ENCODE measurements around the gene ANKFY1. TPM values are rescaled to one million over a fixed set of nuclear protein-coding genes. Genes with fewer than 3 reads are reported as not detected.

ANKFY1 gene
- total RNA-seq, 2 donors from 2014 or later, result 31.7 to 48.3 TPM

DNA sequence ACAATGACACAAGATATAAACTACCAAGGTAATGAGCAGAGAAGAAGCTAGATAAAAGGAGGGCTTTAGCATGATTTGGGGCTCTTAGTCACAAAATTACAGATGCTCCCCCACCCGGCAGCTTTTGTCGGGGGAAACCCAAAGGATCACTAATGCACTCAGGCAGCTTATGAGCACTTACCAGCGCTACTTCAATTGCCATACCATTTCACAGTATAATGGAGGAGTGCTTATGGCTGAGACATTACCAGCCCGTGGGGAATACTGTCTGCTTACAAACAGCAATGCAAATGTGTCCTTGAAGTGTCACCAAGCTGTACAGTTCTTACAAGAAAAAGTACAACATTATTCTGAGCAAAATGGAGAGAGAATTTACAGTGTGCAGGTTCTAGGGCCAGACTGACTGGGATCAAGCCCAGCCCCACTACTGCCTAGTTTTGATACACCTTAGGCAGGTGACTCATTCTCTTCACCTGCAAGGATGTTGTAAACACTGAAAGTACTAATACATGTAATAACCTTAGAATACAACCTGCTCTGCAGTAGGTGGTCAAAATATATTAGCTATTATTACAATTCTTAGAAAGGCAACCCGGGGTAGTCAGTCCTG is 16.3 kb downstream of the ANKFY1 start:
- H3K4me3 Mint-ChIP-seq, result no peak overlapping the region
- ATAC-seq (replicated peaks), result no peak
- no peaks in the 10 kb centered on the region for H3K27me3 Mint-ChIP-seq
- no peaks in the 10 kb centered on the region for H3K9me3 Mint-ChIP-seq
- peaks cover 32% of the 10 kb centered on the region for H3K4me1 Mint-ChIP-seq
- H3K27ac Mint-ChIP-seq, result no peak overlapping the region
- H3K36me3 Mint-ChIP-seq (ENCODE audit: low read depth), result peaks cover 33% of the 10 kb centered on the region

DNA sequence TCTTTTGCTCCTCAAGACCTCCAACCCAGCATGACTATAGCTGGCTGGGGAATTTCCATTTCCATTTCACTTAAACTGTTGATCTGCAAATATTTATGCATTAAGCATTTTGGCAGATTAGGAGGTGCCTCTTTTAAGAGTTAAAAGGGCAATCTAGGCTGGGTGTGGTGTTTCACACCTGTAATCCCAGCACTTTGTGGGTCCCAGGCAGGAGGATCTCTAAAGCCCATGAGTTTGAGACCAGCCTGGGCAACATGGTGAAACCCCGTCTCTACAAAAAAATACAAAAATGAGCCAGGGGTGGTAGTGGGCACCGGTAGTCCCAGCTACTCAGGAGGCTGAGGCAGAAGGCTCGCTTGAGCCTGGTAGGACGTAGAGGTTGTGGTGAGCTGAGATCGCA is 17.1 kb downstream of the ANKFY1 start:
- no peak overlapping the region for H3K4me3 Mint-ChIP-seq
- H3K27me3 Mint-ChIP-seq, result no peaks in the 10 kb centered on the region
- ATAC-seq (replicated peaks), result no peak
- no peaks in the 10 kb centered on the region for H3K9me3 Mint-ChIP-seq
- H3K4me1 Mint-ChIP-seq, result peaks cover 32% of the 10 kb centered on the region
- no peak overlapping the region for H3K27ac Mint-ChIP-seq
- H3K36me3 Mint-ChIP-seq (ENCODE audit: low read depth), result peaks cover 40% of the 10 kb centered on the region

DNA sequence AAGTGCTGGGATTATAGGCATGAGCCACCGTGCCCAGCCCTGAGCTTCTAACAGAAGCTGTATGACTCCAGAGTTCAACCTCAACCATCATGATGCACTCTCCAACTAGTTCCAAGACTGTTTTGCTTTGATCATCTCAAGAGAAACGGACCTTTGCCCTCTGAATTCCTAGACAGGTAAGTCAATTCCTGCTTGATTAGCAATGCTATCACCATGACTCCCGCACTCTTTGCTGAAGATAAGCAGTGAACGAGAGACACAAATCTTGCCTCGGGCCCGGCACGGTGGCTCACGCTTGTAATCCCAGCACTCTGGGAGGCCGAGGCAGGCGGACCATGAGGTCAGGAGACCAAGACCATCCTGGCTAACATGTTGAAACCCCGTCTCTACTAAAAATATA is 22.2 kb downstream of the ANKFY1 start:
- Mint-ChIP-seq H3K4me1 (peaks cover 10% of the 10 kb centered on the region), H3K9me3 (no peaks in the 10 kb centered on the region)

DNA sequence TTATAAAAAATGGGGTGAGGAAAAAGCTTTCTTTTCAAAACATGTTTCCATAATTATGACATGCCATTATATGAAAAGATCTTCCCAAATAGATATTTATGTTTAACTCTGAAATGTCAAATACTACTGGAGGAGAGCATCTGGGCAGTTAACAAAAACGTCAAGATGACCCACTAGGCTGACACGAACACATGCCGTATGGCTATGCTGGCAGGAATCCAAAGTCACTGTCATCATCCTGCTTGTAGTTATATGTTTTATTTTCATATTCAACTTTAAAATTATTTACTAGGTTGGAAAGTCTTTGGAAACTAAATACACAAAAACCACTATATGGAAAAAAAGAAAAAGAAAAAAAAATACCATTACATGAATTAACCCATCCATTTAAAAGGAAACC is 27.3 kb downstream of the ANKFY1 start:
- ATAC-seq (replicated peaks), result no peak
- Mint-ChIP-seq H3K4me3 (no peak overlapping the region), H3K4me1 (no peaks in the 10 kb centered on the region), H3K36me3 (ENCODE audit: low read depth) (peaks cover 92% of the 10 kb centered on the region), H3K27ac (no peak overlapping the region), H3K9me3 (no peaks in the 10 kb centered on the region), H3K27me3 (no peaks in the 10 kb centered on the region)

More for the DNA sequence above, 22.2 kb downstream of the ANKFY1 start:
- Mint-ChIP-seq H3K4me3 (no peak overlapping the region), H3K27me3 (no peaks in the 10 kb centered on the region), H3K36me3 (ENCODE audit: low read depth) (peaks cover 63% of the 10 kb centered on the region), H3K27ac (no peak overlapping the region)
- ATAC-seq (replicated peaks), result no peak

DNA sequence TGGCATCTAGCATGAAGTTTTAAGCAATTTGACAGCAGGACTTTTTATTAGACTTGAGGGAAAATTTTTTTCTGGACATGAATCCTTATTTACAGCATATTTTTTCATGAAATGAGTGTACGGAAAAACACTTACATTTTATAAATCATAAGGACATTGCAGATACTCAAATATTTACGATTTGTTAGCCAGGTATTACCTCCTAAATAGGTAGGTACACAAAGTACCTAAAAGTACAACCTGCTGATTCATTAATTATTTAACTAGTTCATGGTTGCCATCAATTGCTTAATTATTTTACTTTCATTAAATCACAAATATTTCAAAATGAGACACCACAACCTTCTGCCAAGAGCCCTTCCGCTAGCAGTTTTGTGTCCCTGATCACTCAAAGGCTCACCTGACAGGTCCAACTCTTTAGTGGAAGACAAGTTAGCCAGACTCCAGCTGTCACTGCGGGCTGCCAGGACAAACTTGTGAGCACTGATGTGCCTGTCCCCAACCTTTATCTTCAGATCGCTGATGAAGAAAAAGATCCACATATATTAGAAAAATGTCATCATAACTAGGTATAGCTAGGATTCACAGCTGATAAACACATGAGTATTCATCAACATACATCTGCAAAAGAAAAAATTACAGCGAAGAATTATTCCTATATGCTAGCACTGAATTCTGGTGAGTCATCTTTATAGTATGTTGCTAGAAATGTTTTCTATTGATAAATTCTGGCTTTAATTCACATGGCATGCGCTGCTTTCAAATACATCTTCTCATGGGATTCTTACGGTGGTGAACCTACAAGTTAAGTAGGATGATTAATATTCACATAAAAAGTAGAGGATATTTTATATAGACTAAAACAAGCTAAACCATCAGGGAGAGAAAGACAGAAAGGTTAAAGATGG is 28.2 kb downstream of the ANKFY1 start:
- H3K36me3 Mint-ChIP-seq (ENCODE audit: low read depth), result peaks cover 92% of the 10 kb centered on the region
- no peaks in the 10 kb centered on the region for H3K4me1 Mint-ChIP-seq
- no peak overlapping the region for H3K4me3 Mint-ChIP-seq
- no peaks in the 10 kb centered on the region for H3K27me3 Mint-ChIP-seq
- no peak overlapping the region for H3K27ac Mint-ChIP-seq
- no peak for ATAC-seq (replicated peaks)
- no peaks in the 10 kb centered on the region for H3K9me3 Mint-ChIP-seq

DNA sequence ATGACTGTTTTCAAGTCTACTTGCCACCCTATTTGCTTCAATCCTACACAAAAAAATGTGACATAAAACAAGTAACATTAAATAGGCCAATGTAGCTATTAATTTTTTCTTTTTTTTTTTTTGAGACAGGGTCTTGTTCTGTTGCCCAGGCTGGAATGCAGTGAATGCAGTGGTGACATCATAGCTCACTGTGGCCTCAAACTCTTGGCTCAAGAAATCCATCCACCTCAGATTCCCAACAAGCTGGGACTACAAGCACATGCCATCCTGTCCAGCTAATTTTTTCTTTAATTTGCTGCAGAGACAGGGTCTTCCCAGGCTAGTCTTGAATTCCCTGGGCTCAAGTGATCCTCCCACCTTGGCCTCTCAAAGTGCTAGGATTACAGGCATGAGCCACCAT is 29.4 kb downstream of the ANKFY1 start:
- Mint-ChIP-seq H3K27me3 (no peaks in the 10 kb centered on the region), H3K36me3 (ENCODE audit: low read depth) (peaks cover 88% of the 10 kb centered on the region), H3K4me3 (no peak overlapping the region)

DNA sequence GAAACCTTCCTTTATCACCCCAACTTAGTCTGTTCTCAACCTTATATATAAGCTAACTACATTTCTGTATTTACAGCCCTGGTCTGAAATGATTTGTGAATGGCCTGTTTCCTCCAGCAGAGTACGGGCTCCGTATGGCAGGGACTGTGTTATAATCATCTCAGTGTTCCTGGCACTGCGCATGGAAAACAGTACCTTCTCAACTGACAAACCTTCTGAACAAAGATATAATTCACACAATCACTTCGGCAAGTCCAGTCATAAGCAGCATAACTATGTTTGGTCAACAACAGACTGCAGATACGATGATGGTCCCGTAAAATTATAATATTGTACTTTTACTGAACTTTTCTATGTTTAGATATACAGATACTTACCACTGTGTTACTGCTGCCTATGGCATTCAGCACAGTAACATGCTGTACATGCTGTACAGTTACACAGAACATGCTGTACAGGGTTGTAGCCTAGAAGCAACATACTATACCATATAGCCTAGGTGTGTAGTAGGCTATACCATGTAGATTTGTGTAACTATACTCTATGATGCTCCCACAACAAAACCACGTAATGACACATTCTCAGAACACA is 30.0 kb downstream of the ANKFY1 start:
- Mint-ChIP-seq H3K4me3 (no peak overlapping the region), H3K4me1 (no peaks in the 10 kb centered on the region), H3K9me3 (no peaks in the 10 kb centered on the region), H3K36me3 (ENCODE audit: low read depth) (peaks cover 82% of the 10 kb centered on the region), H3K27ac (no peak overlapping the region), H3K27me3 (no peaks in the 10 kb centered on the region)
- no peak for ATAC-seq (replicated peaks)

More for the DNA sequence above, 29.4 kb downstream of the ANKFY1 start:
- ATAC-seq (replicated peaks), result no peak
- no peaks in the 10 kb centered on the region for H3K4me1 Mint-ChIP-seq
- H3K9me3 Mint-ChIP-seq, result no peaks in the 10 kb centered on the region
- no peak overlapping the region for H3K27ac Mint-ChIP-seq

DNA sequence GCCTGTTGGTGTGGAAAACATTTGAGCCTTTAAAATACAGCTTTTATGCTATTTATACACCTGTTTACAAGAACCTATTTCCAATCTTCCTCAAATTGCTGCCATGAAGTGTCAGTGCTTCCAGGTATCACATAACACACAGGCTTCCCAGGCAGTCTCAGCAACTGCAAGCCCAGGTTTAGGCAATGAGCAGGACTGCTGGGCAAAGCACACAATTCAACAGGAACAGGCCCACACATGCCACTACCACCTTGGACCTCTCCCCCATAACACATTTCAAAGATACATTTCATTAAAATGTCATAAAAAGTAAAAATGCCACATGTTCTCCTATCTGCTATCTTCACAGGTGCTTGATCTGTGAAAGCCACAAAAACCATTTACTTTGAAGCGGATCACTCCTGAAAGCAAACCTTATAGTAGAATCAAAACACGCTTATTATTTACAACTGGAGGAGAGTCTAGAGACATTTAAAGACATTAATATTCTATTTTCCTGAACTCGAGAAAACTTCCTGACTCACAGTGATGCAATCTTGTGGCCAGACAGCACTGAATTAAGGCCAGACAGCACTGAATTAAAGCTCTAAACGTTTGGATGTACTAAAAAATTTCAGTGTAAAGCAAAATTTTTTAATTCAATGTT is 31.5 kb downstream of the ANKFY1 start:
- peaks cover 80% of the 10 kb centered on the region for H3K36me3 Mint-ChIP-seq (ENCODE audit: low read depth)

DNA sequence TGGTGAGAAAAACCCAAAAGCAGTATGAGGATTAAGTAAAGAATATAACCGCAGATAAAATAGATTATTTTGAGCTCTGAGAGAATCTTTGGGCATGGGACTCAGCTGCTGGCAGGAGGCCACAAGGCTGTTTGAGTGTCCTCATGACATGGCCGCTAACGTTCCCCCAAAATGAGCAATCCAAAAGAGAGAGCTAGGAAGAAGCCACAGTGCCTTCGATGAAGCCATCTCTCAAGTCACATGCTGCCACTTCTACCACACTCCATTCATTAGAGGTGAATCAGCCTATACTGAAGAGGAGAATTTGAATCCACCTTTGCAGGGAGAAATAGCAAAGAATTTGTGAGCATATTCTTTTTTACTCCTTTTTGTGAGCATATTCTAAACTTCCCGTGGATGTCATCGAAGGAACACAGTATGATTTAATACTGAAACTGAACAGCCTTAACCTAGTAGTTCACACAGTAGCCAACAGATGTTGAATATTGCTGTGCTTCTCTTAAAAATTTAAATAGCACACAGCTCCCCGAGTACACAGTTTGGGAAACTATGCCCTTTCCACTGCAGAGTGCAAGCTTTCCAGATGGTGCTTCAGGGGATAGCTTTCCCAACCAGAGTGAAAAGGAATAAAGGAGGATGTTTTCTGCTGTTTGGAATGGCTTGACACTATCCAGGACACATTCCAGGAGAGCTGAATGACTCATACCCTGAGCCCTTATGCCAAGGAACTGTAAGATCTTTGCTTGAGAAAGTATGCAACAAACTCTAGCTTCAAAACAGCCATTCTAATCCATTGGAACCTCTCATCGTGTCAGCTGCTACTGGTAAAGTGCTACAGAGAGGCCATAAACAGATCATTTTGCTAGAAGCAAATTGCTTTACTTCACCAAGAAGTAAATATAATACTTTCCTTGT is 33.9 kb downstream of the ANKFY1 start:
- Mint-ChIP-seq H3K4me1 (no peaks in the 10 kb centered on the region), H3K36me3 (ENCODE audit: low read depth) (peaks cover 74% of the 10 kb centered on the region), H3K4me3 (no peak overlapping the region), H3K27me3 (no peaks in the 10 kb centered on the region), H3K27ac (no peak overlapping the region), H3K9me3 (no peaks in the 10 kb centered on the region)
- no peak for ATAC-seq (replicated peaks)

More for the DNA sequence above, 31.5 kb downstream of the ANKFY1 start:
- H3K27ac Mint-ChIP-seq, result peak overlapping the region; percentile 51
- no peak for ATAC-seq (replicated peaks)
- no peaks in the 10 kb centered on the region for H3K4me1 Mint-ChIP-seq
- H3K9me3 Mint-ChIP-seq, result no peaks in the 10 kb centered on the region
- no peaks in the 10 kb centered on the region for H3K27me3 Mint-ChIP-seq
- H3K4me3 Mint-ChIP-seq, result no peak overlapping the region

DNA sequence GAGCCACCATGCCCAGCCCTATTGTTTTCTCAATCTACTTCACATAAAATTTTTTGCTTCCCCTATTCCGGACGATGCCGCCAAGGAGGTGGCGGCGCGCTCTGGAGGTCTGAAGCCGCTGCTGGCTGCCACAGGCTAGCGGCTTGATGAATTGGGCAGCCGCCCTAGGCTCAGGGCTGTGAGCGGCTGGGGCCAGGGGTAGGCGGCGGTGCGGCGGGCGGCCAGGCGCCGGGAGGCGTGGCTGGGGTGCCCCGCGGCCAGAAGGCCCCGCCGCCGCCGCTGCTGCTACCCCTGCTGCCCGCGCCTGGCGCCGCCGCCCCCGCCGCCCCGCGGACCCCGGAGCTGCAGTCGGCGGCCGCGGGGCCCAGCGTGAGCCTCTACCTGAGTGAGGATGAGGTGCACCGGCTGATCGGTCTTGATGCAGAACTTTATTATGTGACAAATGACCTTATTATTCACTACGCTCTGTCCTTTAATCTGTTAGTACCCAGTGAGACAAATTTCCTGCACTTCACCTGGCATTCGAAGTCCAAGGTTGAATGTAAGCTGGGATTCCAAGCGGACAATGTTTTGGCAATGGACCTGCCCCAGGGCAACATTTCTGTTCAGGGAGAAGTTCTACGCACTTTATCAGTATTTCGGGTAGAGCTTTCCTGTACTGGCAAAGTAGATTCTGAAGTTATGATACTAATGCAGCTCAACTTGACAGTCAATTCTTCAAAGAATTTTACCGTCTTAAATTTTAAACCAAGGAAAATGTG is 41.7 kb downstream of the ANKFY1 start:
- Mint-ChIP-seq H3K27me3 (no peaks in the 10 kb centered on the region), H3K4me3 (no peak overlapping the region), H3K27ac (peak overlapping the region; percentile 5), H3K36me3 (ENCODE audit: low read depth) (peaks cover 57% of the 10 kb centered on the region), H3K4me1 (no peaks in the 10 kb centered on the region), H3K9me3 (no peaks in the 10 kb centered on the region)
- no peak for ATAC-seq (replicated peaks)

DNA sequence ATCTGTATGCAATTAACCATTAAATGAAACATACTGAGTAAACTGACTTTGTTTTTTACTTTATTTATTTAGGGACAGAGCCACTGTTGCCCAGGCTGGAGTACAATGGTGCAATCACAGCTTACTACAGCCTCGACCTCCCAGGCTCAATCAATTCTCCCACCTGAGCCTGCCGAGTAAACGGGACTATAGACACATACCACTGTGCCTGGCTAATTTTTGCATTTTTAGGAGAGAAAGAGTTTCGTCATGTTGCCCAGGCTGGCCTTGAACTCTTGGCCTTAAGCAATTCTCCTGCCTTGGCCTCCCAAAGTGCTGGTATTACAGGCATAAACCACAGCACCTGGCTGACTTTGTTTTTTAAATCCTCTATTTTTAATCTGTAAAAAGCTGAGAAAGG is 42.6 kb downstream of the ANKFY1 start:
- no peak overlapping the region for H3K27ac Mint-ChIP-seq

DNA sequence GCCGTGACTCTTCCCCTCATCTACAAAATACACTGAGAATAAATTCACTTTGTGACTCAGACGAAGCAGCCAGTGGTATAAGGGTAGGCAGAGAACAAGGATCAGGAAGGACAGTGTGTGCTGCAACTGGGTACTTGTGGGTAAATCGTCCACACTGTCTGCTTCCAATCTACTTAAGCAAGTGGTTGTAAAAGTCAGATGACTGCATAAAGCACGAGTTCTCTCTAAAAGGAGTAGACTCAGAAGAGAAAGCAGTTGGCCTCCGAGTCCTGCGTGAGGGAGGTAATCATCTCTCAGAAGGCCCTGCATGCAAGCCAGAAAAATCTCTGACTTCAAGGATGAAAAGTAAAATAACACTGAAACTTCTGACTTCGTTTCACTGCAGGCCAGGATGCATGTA is 43.1 kb downstream of the ANKFY1 start:
- Mint-ChIP-seq H3K4me1 (peaks cover under 1% of the 10 kb centered on the region), H3K27ac (peak overlapping the region; percentile 69), H3K27me3 (no peaks in the 10 kb centered on the region), H3K36me3 (ENCODE audit: low read depth) (peaks cover 59% of the 10 kb centered on the region), H3K9me3 (no peaks in the 10 kb centered on the region), H3K4me3 (no peak overlapping the region)
- no peak for ATAC-seq (replicated peaks)

More for the DNA sequence above, 42.6 kb downstream of the ANKFY1 start:
- H3K4me3 Mint-ChIP-seq, result no peak overlapping the region
- no peaks in the 10 kb centered on the region for H3K4me1 Mint-ChIP-seq
- peaks cover 62% of the 10 kb centered on the region for H3K36me3 Mint-ChIP-seq (ENCODE audit: low read depth)
- H3K27me3 Mint-ChIP-seq, result no peaks in the 10 kb centered on the region
- no peak for ATAC-seq (replicated peaks)
- H3K9me3 Mint-ChIP-seq, result no peaks in the 10 kb centered on the region

DNA sequence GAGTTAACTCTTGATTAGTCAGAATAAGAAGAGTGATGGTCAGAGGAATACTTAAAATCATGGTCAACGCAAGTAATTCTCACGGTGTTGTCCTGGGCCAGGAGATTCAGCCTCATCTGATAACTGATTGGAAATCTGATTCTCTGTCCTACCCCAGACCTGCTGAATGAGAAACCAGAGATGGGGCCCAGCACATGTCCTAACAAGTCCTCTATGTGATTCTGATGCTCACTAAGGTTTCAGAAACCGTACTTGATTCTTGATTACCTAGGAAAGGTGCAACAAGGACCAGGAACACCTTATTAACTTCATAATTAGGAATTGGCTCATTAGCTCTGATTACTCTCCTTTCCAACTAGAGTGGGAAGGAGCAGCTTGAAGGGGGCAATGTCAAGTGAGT is 44.5 kb downstream of the ANKFY1 start:
- no peak overlapping the region for H3K27ac Mint-ChIP-seq
- ATAC-seq (replicated peaks), result no peak
- H3K4me1 Mint-ChIP-seq, result peaks cover 6% of the 10 kb centered on the region
- H3K9me3 Mint-ChIP-seq, result no peaks in the 10 kb centered on the region
- peaks cover 60% of the 10 kb centered on the region for H3K36me3 Mint-ChIP-seq (ENCODE audit: low read depth)
- H3K4me3 Mint-ChIP-seq, result no peak overlapping the region
- H3K27me3 Mint-ChIP-seq, result no peaks in the 10 kb centered on the region

All from activated T-helper 17 cell treated with anti-CD3 and anti-CD28 coated beads, Interleukin-2, amount 50 U/mL, for 72 hours (primary cell).